HCT116 (cell line): Measurements from ENCODE around the gene CSNK2A1. TPM values are rescaled to one million over a fixed set of nuclear protein-coding genes. Genes with fewer than 3 reads are reported as not detected.

Source experiments
- ATAC-seq: fragments of 200-7000 bp; cut with Tn5 transposase; 2 replicates; pipeline ENCODE4 v1.9.1; 2020; ENCODE audit warnings: mild to moderate bottlenecking, moderate library complexity
- BruUV-seq: library from RNA; stranded (reverse); fragments of 400-500 nt; replicated peaks from 2 replicates; lab custom pipeline; 2021; lab: Mats Ljungman, UMichigan
- CTCF ChIA-PET: fragments of 300-600 bp; sonication (Branson Sonifier 250); formaldehyde crosslinking; loops from one replicate; lab custom pipeline; 2021; ENCODE audit warnings: antibody characterized with exemption; lab: Charles Lee
- POLR2A ChIA-PET: fragments of 300-600, 350-600 bp; sonication (Branson Sonifier 250); formaldehyde crosslinking; loops from one replicate; lab custom pipeline; 2021; ENCODE audit warnings: antibody characterized with exemption; lab: Charles Lee
- RAD21 ChIA-PET, 2 experiments: fragments of 300-600 bp; sonication (Branson Sonifier 250); formaldehyde crosslinking; loops; one replicate each; lab custom pipeline; 2023; ENCODE audit warnings: low total read pairs in 2 of 2; ENCODE audit not compliant: uncharacterized antibody in 2 of 2, unreplicated experiment in 2 of 2, low non-redundant PET in 1 of 2; lab: Charles Lee
- DNase-seq: peaks from one replicate; pipeline ENCODE4 v3.0.0-alpha.2; 2010; ENCODE audit warnings: low read depth, low spot score
- H2AFZ ChIP-seq: fragments of 200-600 bp; shearing (Covaris generic), sonication (generic); 2 replicates; pipeline ENCODE4 v1.6.1; 2017; ENCODE audit warnings: low read depth, mixed run types, mixed read lengths, antibody characterized with exemption, low read length; ENCODE audit not compliant: poor library complexity, severe bottlenecking
- H3K27ac ChIP-seq: 2 replicates; pipeline ENCODE4 v1.5.1; 2012; ENCODE audit warnings: low read depth, low read length
- H3K27me3 ChIP-seq: fragments of 200-600 bp; sonication (generic); 2 replicates; pipeline ENCODE4 v1.6.1; 2016; ENCODE audit warnings: mixed run types, low read length, mixed read lengths; ENCODE audit not compliant: insufficient read depth
- H3K36me3 ChIP-seq, 2 experiments: fragments of 200-500 bp in 1 of 2; fragments of 200-600 bp in 1 of 2; sonication (Bioruptor generic) in 1 of 2; sonication (generic) in 1 of 2; 2 replicates each; pipeline versions ENCODE4 v1.5.1 to v1.6.1; 2014 to 2016; ENCODE audit warnings: low read length in 2 of 2, inconsistent platforms in 1 of 2, mixed read lengths in 1 of 2, mixed run types in 1 of 2; ENCODE audit not compliant: insufficient read depth in 2 of 2, control insufficient read depth in 1 of 2
- H3K4me1 ChIP-seq, 2 experiments: fragments of 200-600 bp in 1 of 2; sonication (generic) in 1 of 2; 2 replicates each; pipeline versions ENCODE4 v1.5.1 to v1.6.1; 2012 to 2017; ENCODE audit warnings: low read length in 2 of 2, inconsistent platforms in 1 of 2, mild to moderate bottlenecking in 1 of 2, mixed read lengths in 1 of 2, mixed run types in 1 of 2, moderate library complexity in 1 of 2; ENCODE audit not compliant: insufficient read depth in 2 of 2, control insufficient read depth in 1 of 2
- H3K4me2 ChIP-seq: fragments of 200-600 bp; sonication (generic); 2 replicates; pipeline ENCODE4 v1.6.1; 2017; ENCODE audit warnings: mixed run types, low read length, mixed read lengths
- H3K4me3 ChIP-seq, 2 experiments: fragments of 200-600 bp in 1 of 2; sonication (generic) in 1 of 2; replicated peaks in 1 of 2; 2 replicates each; pipeline ENCODE4 v1.5.1; 2011 to 2016; ENCODE audit warnings: low read length in 2 of 2, control low read depth in 1 of 2, low read depth in 1 of 2, mild to moderate bottlenecking in 1 of 2, mixed read lengths in 1 of 2, mixed run types in 1 of 2
- H3K79me2 ChIP-seq: fragments of 200-600 bp; sonication (generic); 2 replicates; pipeline ENCODE4 v1.6.1; 2017; ENCODE audit warnings: mild to moderate bottlenecking, mixed run types, low read length, moderate library complexity, mixed read lengths; ENCODE audit not compliant: insufficient read depth
- H3K9ac ChIP-seq: fragments of 200-600 bp; sonication (generic); 2 replicates; pipeline ENCODE4 v1.6.1; 2016; ENCODE audit warnings: low read length, mixed read lengths
- H3K9me2 ChIP-seq: fragments of 200-600 bp; sonication (generic), shearing (Covaris generic); 2 replicates; pipeline ENCODE4 v1.6.1; 2017; ENCODE audit warnings: mixed run types, mild to moderate bottlenecking, moderate library complexity; ENCODE audit not compliant: insufficient read depth
- H3K9me3 ChIP-seq, 2 experiments: fragments of 200-500 bp in 1 of 2; fragments of 200-600 bp in 1 of 2; sonication (Bioruptor generic) in 1 of 2; sonication (generic) in 1 of 2; 2 replicates each; pipeline ENCODE4 v1.6.1; 2014 to 2017; ENCODE audit warnings: low read length in 2 of 2, mixed read lengths in 2 of 2, inconsistent platforms in 1 of 2, low read depth in 1 of 2, mild to moderate bottlenecking in 1 of 2, mixed run types in 1 of 2, moderate library complexity in 1 of 2; ENCODE audit not compliant: control insufficient read depth in 1 of 2, insufficient read depth in 1 of 2
- H4K20me1 ChIP-seq: fragments of 200-600 bp; sonication (generic), shearing (Covaris generic); 2 replicates; pipeline ENCODE4 v1.6.1; 2017; ENCODE audit warnings: mixed run types, mild to moderate bottlenecking, moderate library complexity; ENCODE audit not compliant: insufficient read depth
- CEBPB ChIP-seq: IDR thresholded peaks from 2 replicates; pipeline ENCODE4 v1.6.1; 2012; ENCODE audit warnings: low read depth
- CTCF ChIP-seq, 3 experiments: fragments of 200-600 bp in 1 of 3; sonication (generic) in 1 of 3; IDR thresholded peaks in 2 of 3; conservative IDR thresholded peaks in 1 of 3; 2 replicates each; pipeline ENCODE4 v1.5.1; 2012 to 2017; ENCODE audit warnings: low read depth in 2 of 3, low read length in 2 of 3, antibody characterized with exemption in 1 of 3, borderline replicate concordance in 1 of 3, control low read depth in 1 of 3, mild to moderate bottlenecking in 1 of 3, mixed read lengths in 1 of 3, mixed run types in 1 of 3, moderate library complexity in 1 of 3; ENCODE audit not compliant: insufficient read depth in 1 of 3
- RAD21 ChIP-seq: IDR thresholded peaks from 2 replicates; pipeline ENCODE4 v1.6.1; 2012; ENCODE audit warnings: low read depth, mild to moderate bottlenecking
- SP1 ChIP-seq: IDR thresholded peaks from 2 replicates; pipeline ENCODE4 v1.6.1; 2012; ENCODE audit warnings: low read depth
- ZFX ChIP-seq: fragments of 450-650 bp; IDR thresholded peaks from 2 replicates; pipeline ENCODE4 v1.6.1; 2017
- intact Hi-C: fragments of 100-400 bp; cut with micrococcal nuclease; formaldehyde crosslinking; loops from 2 replicates; pipeline ENCODE4 v1.10.0; 2022
- total RNA-seq: library from RNA; stranded (reverse); gene quantifications from one replicate; pipeline ENCODE4 v1.2.1, GENCODE V29; 2021; ENCODE audit not compliant: unreplicated experiment

Gene CSNK2A1
- total RNA-seq, 1 experiment from 2014 or later: 284 TPM

GRCh38 chr20:531608-532007 lies 12.0 kb downstream of the CSNK2A1 start:
- no TSS peak for BruUV-seq
- no peak for ATAC-seq
- Histone ChIP-seq H3K9me2 (no peaks in the 10 kb centered on the region), H3K36me3 (peaks cover 2 to 11% of the 10 kb centered on the region in 2 experiments; a peak in 1 of 4 replicates), H3K79me2 (peaks cover 100% of the 10 kb centered on the region), H3K9ac (no peak overlapping the region), H3K4me3 (no peak overlapping the region), H3K4me2 (no peak overlapping the region), H3K9me3 (no peaks in the 10 kb centered on the region), H3K27ac (no peak overlapping the region), H4K20me1 (peaks cover 49% of the 10 kb centered on the region; the same call in 1 of the 2 replicates), H2AFZ (no peak overlapping the region), H3K4me1 (peaks cover 19 to 24% of the 10 kb centered on the region in 2 experiments), H3K27me3 (no peaks in the 10 kb centered on the region)
- CTCF ChIA-PET: no interaction called here
- no peak for DNase-seq
- RAD21 ChIA-PET: no interaction called here
- TF ChIP-seq CEBPB: no peak
- no peak for TF ChIP-seq RAD21
- TF ChIP-seq CTCF (IDR thresholded peaks at IDR 0.05 in 2 of 3, conservative IDR thresholded peaks at IDR 0.05 in 1 of 3; ENCODE audit: borderline replicate concordance in 1 of 3, insufficient read depth in 1 of 3, low read depth in 2 of 3, low read length in 2 of 3): no peak
- TF ChIP-seq ZFX: no peak
- POLR2A ChIA-PET: no interaction called here
- intact Hi-C loops: no loop called here

GRCh38 chr20:530321-530720 lies 13.3 kb downstream of the CSNK2A1 start:
- POLR2A ChIA-PET: interaction anchor here (0.7 to 1.1 kb wide), 3 partner anchors 9 to 554 kb away, joined by 3 to 4 read pairs (median 3); no protein-coding TSS in a partner anchor
- H3K4me1 ChIP-seq: peaks cover 10 to 14% of the 10 kb centered on the region in 2 experiments; a peak in 3 of 4 replicates
- intact Hi-C loops: no loop called here
- no peak overlapping the region for H2AFZ ChIP-seq
- peaks cover 99% of the 10 kb centered on the region for H3K79me2 ChIP-seq
- no peak overlapping the region for H3K27ac ChIP-seq
- CTCF ChIA-PET: no interaction called here
- no peaks in the 10 kb centered on the region for H3K27me3 ChIP-seq
- no peak for TF ChIP-seq SP1
- no peak overlapping the region for H3K4me3 ChIP-seq
- H3K4me2 ChIP-seq: no peak overlapping the region
- peaks cover 2 to 11% of the 10 kb centered on the region in 2 experiments; a peak in 1 of 4 replicates for H3K36me3 ChIP-seq
- no peaks in the 10 kb centered on the region for H3K9me2 ChIP-seq
- H3K9ac ChIP-seq: no peak overlapping the region
- ATAC-seq (no peak), DNase-seq (no peak)
- no TSS peak for BruUV-seq
- peaks cover 39% of the 10 kb centered on the region; the same call in 1 of the 2 replicates for H4K20me1 ChIP-seq
- H3K9me3 ChIP-seq: no peaks in the 10 kb centered on the region
- RAD21 ChIA-PET: no interaction called here
